HG02763 (cell line): Measurements from ENCODE around the gene KDM1B.
"Not testable (repeated sequence)": the region's sequence is repeated elsewhere in the genome, so short reads cannot be mapped to it uniquely, and the experiment has no call there.

Source experiments
- ATAC-seq: cut with Tn5 transposase; IDR thresholded peaks from one replicate; pipeline ENCODE4 v1.9.1; 2021; ENCODE audit warnings: mild to moderate bottlenecking, moderate library complexity; ENCODE audit not compliant: unreplicated experiment

Gene KDM1B

DNA sequence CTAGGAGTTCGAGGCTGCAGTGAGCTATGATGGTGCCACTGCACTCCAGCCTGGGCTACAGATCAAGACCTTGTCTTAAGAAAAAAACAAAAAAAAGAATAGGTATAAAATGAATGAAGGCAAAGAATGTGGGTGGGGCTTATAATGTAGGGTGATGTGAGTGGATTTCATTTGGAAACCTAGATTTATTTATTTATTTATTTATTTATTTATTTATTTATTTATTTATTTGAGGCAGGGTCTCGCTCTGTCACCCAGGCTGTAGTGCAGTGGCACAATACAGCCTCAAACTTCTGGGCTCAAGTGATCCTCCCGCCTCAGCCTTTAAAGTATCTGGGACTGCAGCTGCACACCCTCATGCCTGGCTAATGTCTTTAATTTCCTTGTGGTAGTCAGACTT lies 3.8 kb upstream of the KDM1B start:
- ATAC-seq, result not testable (repeated sequence)

- ATAC-seq, result no peak
These were observed 3.4 kb upstream of the KDM1B start for GRCh38 chr6:18151801-18152200.

- ATAC-seq, result no peak
These were observed 1.9 kb upstream of the KDM1B start for GRCh38 chr6:18153311-18153703.

DNA sequence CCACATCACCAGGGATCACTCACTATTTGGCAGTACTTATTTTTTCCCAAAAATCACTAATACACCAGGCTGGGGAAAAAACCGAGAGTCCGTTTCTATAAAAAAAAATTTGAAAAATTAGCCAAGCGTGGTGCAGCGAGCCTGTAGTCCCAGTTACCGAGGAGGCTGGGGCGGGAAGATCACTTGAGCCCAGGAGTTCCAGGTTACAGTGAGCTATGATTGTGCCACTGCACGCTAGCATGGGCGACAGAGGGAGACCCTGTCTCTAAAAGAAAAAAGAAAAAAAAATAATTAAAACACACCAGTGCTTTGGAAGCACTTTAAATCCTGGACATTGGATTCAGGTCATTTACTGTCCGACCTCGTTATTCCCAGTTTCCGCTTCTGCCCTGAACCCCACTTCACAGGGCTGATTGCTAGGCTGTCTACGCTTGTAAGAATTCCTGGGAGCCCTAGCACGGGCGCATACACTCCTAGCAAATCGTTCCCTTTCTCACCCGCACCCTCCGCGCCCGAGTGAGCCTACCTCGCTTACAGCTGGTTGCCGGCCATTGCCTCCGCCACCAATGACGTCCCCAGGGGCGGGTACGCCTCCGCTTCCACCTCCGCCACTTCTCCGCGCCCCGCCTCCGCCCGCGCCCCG lies 594 bp upstream of the KDM1B start, which contains the start of gene TPMT:
Gene TPMT, minus strand, starts transcription at position 571 of the 643 bp plus-strand sequence. CDS start 5,950 bp downstream, outside the sequence.
- peak; percentile 58 for ATAC-seq

GRCh38 chr6:18155864-18156421 lies 721 bp downstream of the KDM1B start:
- peak; percentile 30 for ATAC-seq

DNA sequence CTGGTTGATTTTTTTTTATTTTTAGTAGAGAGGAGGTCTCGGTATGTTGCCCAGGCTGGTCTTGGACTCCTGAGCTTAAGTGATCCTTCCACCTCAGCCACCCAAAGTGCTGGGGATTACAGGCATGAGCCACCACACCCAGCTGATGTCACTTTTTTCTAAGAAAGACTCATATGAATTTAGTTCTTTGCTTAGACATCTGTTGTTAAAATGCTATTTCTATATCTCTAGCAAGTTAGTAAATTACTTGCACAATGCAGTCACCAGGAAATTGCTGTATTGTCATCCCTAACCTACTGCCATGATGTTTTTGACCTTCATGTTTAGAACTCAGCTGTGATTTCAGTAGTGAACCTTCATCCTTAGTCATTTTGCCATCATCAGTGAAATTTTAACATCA lies 5.7 kb downstream of the KDM1B start:
- no peak for ATAC-seq

DNA sequence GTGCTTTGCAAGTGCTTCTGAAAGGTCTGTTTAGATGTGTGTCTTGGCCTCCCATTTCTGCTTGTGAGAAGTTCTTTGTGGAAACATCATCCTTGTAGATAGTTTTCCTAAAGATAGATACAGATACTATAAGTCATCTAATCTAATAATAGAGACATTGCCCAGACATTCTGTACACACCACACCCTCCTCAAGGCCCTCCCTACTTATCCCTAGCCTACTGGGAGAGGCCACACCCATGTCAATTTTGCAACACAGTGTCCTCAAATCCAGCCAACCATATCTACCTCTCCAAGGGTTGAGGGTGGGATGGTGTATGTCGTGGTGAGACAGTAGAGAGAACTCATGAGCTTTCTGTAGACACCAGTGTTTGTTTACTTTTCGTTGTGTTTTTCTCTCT lies 6.2 kb downstream of the KDM1B start:
- no peak for ATAC-seq

GRCh38 chr6:18162401-18162800 lies 7.2 kb downstream of the KDM1B start:
- ATAC-seq, result no peak

GRCh38 chr6:18165751-18166150 lies 10.5 kb downstream of the KDM1B start:
- no peak for ATAC-seq

GRCh38 chr6:18166312-18167036 lies 11.3 kb downstream of the KDM1B start:
- ATAC-seq, result no peak

GRCh38 chr6:18168264-18168663 lies 13.0 kb downstream of the KDM1B start:
- no peak for ATAC-seq

- ATAC-seq, result no peak
These were observed 16.6 kb downstream of the KDM1B start for GRCh38 chr6:18171871-18172270.

DNA sequence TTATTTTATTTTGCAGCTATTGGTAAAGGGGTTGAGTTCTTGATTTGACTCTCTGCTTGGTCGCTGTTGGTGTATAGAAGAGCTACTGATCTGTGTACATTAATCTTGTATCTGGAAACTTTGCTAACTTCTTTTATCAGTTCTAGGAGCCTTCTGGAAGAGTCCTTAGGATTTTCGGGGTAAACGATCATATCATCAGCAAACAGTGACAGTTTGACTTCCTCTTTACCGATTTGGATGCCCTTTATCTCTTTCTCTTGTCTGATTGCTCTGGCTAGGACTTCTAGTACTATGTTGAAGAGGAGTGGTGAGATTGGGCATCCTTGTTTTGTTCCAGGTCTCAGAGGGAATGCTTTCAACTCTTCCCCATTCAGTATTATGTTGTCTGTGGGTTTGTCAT lies 21.0 kb downstream of the KDM1B start:
- ATAC-seq, result not testable (repeated sequence)

DNA sequence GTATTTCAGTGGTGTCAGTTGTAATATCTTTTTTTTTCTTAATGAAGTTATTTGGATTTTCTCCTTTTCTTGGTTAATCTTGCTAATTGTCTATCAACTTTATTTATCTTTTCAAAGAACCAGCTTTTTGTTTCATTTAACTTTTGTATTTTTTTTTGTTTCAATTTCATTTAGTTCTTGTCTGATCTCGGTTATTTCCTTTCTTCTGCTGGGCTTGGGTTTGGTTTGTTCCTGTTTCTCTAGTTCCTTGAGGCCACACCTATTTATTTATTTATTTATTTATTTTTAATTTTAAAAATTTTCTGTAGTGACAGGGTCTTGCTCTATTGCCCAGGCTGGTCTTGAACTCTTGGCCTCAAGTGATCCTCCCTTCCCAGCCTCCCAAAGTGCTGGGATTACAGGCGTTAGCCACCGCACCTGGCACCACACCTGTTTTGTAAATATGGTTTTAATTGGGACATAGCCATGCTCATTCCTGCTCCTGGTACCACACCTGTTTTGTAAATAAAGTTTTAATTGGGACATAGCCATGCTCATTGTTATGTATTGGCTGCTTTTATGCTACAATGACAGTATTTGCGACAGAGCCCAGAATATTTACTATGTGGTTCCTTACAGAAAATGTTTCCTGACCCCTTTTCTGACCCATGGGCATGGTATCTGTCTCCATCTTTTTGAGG lies 22.2 kb downstream of the KDM1B start:
- ATAC-seq, result no peak

DNA sequence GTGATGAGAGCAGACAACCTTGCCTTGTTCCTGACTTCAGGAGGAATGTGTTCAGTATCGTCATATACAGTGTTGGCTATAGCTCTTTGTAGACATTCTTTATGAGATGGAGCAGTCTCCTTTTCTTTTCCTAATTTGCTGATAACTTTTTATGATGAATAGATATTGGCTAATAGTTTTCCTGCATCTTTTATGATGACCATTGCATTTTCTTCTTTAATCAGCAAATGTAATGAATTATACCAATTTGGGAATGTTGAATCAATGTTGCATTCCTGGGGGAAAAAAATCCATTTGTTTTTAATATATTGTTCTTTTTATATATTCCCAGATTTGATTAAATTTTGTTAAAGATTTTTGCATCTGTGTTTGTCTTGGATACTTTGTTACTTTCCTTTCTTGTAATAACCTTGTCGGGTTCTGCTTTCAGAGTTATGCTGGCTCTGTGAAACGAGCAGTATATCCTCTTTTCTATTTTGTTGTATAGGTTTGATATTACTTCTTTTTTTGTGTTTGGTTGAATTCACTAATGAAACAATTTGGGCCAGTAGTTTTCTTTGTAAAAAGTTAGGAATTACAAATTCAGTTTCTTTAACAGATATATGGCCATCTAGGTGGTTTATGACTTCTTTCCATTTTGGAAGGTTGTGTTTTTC lies 23.9 kb downstream of the KDM1B start:
- ATAC-seq, result no peak

- ATAC-seq, result no peak
These were observed 24.6 kb downstream of the KDM1B start for GRCh38 chr6:18179770-18180356.

- ATAC-seq, result no peak
These were observed 27.3 kb downstream of the KDM1B start for GRCh38 chr6:18182568-18182967.

GRCh38 chr6:18183766-18184165 lies 28.5 kb downstream of the KDM1B start:
- no peak for ATAC-seq

- no peak for ATAC-seq
These were observed 30.4 kb downstream of the KDM1B start for GRCh38 chr6:18185624-18186023.

DNA sequence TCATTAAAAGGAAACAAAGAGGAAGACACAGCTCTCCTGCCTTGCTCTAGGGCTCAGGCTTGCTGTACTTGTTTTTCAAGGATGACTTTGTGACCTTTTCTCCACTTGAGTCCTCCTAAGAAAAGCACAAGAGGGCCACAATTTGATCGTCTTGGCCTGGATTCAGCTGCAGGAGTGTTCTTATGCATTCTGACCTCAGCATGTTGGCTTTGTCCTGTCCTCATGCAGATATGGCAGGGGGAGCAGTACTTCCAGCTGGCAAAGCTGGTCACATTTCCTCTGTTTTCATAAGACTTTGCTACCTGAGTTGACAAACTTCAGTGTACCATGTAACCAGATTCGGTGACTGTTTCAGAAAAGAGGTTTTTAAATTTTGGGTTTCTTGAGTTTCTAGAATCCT lies 30.8 kb downstream of the KDM1B start:
- no peak for ATAC-seq
